KMS-11 (cell line): Measurements from ENCODE around the gene NOS1AP.

ENCODE experiments used
- H2AFZ ChIP-seq: fragments of 200-600 bp; sonication (generic); 2 replicates; pipeline ENCODE4 v1.6.1; 2016; ENCODE audit warnings: antibody characterized with exemption, mixed run types, low read depth
- H3K27ac ChIP-seq: fragments of 200-600 bp; sonication (generic); 2 replicates; pipeline ENCODE4 v1.6.1; 2016; ENCODE audit warnings: mild to moderate bottlenecking, mixed run types
- H3K27me3 ChIP-seq: fragments of 200-600 bp; sonication (generic); 2 replicates; pipeline ENCODE4 v1.6.1; 2017; ENCODE audit warnings: mild to moderate bottlenecking, low read depth, mixed run types, moderate library complexity; ENCODE audit not compliant: insufficient read depth
- H3K36me3 ChIP-seq: fragments of 200-600 bp; sonication (generic); 2 replicates; pipeline ENCODE4 v1.6.1; 2017; ENCODE audit warnings: mild to moderate bottlenecking, mixed run types; ENCODE audit not compliant: insufficient read depth
- H3K4me1 ChIP-seq: fragments of 200-600 bp; sonication (generic); 2 replicates; pipeline ENCODE4 v1.6.1; 2016; ENCODE audit warnings: mild to moderate bottlenecking, low read depth, mixed run types; ENCODE audit not compliant: poor library complexity, severe bottlenecking
- H3K4me2 ChIP-seq: fragments of 200-600 bp; sonication (generic); 2 replicates; pipeline ENCODE4 v1.7.0; 2016; ENCODE audit warnings: mild to moderate bottlenecking, mixed run types
- H3K4me3 ChIP-seq: fragments of 200-600 bp; sonication (generic); IDR thresholded peaks from 2 replicates; pipeline ENCODE4 v1.6.1; 2017; ENCODE audit warnings: low read depth, low read length, mixed read lengths; ENCODE audit not compliant: insufficient read depth
- H3K79me2 ChIP-seq: fragments of 200-600 bp; sonication (generic); 2 replicates; pipeline ENCODE4 v1.6.1; 2016; ENCODE audit warnings: low read depth, mixed run types; ENCODE audit not compliant: insufficient read depth
- H3K9ac ChIP-seq: fragments of 200-600 bp; sonication (generic); 2 replicates; pipeline ENCODE4 v1.6.1; 2016; ENCODE audit warnings: mild to moderate bottlenecking, mixed run types
- H4K20me1 ChIP-seq: fragments of 200-600 bp; sonication (generic); 2 replicates; pipeline ENCODE4 v1.6.1; 2016; ENCODE audit warnings: mild to moderate bottlenecking, mixed run types; ENCODE audit not compliant: insufficient read depth
- TF ChIP-seq, protein P1 (sequence below): fragments of 200-600 bp; sonication (generic); conservative IDR thresholded peaks from 2 replicates; pipeline ENCODE4 v1.6.1; 2017; ENCODE audit warnings: low read depth, mild to moderate bottlenecking, antibody characterized with exemption, low read length, moderate library complexity, mixed read lengths

Gene NOS1AP

DNA sequence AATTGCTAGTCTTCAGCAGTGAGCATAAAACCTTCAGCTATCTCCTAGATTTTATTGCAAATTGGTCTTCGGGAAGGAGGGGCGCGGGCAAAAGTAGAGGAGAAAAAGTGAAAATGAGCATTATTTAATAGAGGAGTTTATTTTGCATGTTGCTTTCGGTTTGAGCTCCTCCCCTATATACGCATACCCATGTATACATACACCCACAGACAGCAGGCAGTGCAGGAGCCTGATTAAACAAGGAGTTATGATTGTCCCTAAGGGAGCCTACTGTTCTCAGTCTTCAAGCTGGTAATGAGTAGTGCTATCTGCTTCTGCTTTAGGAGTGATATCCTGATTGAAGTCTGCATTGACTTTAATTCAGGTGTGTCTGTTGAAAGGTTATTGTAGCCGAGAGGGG, 173.3 kb downstream of the NOS1AP start:
- Histone ChIP-seq H3K27ac (no peak overlapping the region), H3K79me2 (no peaks in the 10 kb centered on the region), H3K4me3 (no peak overlapping the region), H3K4me2 (no peak overlapping the region), H3K9ac (no peak overlapping the region), H4K20me1 (no peaks in the 10 kb centered on the region), H3K27me3 (no peaks in the 10 kb centered on the region), H3K36me3 (no peaks in the 10 kb centered on the region), H3K4me1 (no peaks in the 10 kb centered on the region), H2AFZ (no peak overlapping the region)
- TF ChIP-seq, protein P1, sequence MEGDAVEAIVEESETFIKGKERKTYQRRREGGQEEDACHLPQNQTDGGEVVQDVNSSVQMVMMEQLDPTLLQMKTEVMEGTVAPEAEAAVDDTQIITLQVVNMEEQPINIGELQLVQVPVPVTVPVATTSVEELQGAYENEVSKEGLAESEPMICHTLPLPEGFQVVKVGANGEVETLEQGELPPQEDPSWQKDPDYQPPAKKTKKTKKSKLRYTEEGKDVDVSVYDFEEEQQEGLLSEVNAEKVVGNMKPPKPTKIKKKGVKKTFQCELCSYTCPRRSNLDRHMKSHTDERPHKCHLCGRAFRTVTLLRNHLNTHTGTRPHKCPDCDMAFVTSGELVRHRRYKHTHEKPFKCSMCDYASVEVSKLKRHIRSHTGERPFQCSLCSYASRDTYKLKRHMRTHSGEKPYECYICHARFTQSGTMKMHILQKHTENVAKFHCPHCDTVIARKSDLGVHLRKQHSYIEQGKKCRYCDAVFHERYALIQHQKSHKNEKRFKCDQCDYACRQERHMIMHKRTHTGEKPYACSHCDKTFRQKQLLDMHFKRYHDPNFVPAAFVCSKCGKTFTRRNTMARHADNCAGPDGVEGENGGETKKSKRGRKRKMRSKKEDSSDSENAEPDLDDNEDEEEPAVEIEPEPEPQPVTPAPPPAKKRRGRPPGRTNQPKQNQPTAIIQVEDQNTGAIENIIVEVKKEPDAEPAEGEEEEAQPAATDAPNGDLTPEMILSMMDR, result no peak

DNA sequence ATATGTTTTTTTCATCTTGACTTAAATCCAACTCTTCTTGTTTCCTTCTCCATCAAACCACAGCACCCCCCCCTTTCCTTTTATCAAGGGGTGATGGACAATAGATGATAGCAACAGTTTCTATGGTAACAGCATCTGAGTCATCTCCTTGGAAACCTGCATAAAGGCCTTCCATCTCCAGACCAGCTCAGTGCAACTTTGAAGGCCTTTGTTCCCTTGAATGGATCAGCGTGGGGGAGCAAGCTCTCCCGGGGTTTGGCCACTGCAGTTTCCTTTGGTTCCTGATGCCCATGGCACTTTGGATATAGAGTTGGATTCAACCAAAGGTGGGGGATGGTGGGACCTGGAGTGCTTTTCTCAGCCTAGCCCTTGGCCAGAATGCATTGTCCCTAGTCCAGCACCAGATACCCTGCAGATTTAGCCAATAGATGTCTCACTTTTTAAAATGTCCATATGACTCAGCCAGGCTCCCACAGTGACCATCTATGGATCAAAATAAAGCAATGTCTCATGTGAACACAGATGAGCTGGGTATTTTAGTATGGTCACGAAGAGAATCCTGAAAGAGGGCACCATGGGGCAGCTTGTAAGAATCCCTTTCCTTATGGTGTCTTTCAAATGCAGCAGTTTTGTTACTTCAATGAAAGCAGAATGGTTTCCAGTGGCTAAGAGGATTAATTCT, 179.5 kb downstream of the NOS1AP start:
- H3K4me2 ChIP-seq, result no peak overlapping the region

DNA sequence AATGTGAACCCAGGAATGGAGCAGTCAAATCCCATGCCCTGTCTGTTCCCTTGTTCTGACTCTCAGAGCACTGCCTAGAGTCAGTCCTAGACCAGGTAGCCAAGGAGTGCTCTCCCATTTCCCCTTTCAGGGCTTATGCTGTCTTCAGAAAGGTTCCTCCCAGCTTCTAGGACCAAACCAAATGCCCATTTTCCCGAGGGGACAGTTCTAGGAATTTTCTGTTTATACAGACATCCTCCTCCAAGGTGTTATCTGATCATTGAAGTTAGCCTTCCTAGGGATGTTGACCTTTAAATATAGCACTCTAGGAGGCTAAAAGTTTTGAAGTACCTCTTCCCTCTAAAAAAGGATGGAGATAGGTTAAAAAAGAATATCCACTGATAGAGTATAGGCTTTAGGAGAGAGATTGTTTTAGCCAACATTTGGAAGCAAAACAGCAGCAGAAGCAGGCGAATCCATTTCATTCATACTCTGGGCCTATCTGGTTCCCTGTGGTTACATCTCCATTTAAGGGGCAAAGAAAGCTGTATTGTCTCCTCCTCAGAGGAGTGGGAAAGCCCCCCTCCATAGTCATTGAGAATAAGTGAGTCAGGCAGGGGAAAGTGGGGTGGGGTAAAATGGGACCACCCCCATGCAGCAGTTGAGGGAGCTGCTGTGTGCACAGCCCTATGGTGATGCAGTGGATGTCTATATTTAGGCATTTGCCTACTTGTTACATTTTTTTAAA, 180.7 kb downstream of the NOS1AP start:
- Histone ChIP-seq H3K79me2 (no peaks in the 10 kb centered on the region), H3K27ac (no peak overlapping the region), H4K20me1 (no peaks in the 10 kb centered on the region), H3K27me3 (no peaks in the 10 kb centered on the region), H3K4me3 (no peak overlapping the region), H3K4me1 (no peaks in the 10 kb centered on the region), H3K9ac (no peak overlapping the region), H3K36me3 (no peaks in the 10 kb centered on the region), H3K4me2 (no peak overlapping the region), H2AFZ (no peak overlapping the region)
- TF ChIP-seq, protein P1, result no peak

More for the DNA sequence above, 179.5 kb downstream of the NOS1AP start:
- Histone ChIP-seq H2AFZ (no peak overlapping the region), H3K4me3 (no peak overlapping the region), H3K27ac (no peak overlapping the region), H3K9ac (no peak overlapping the region), H3K27me3 (no peaks in the 10 kb centered on the region), H4K20me1 (no peaks in the 10 kb centered on the region), H3K79me2 (no peaks in the 10 kb centered on the region), H3K4me1 (no peaks in the 10 kb centered on the region), H3K36me3 (no peaks in the 10 kb centered on the region)
- TF ChIP-seq, protein P1, result no peak

DNA sequence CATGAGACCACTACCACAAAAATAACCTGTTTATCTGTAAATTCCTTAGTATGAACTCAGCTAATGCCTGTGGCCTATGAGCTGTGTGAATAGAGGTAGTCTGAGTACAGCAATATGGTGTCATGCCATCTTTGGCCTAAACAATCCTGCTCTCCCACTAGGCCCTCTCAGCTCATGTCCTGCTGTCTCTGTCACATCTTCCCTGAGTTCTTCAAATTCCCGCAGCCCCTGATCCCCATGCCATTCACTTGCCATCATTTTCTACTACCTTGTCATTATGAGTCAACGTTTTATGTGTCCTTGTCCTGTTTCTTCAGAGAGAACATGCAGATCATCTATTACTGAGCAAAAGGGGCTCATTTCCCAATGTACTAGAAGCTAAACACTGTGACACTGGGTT, 181.6 kb downstream of the NOS1AP start:
- Histone ChIP-seq H2AFZ (no peak overlapping the region), H3K9ac (no peak overlapping the region), H3K4me3 (no peak overlapping the region), H3K36me3 (no peaks in the 10 kb centered on the region), H3K4me1 (no peaks in the 10 kb centered on the region), H4K20me1 (no peaks in the 10 kb centered on the region), H3K27ac (no peak overlapping the region), H3K79me2 (no peaks in the 10 kb centered on the region), H3K4me2 (no peak overlapping the region), H3K27me3 (no peaks in the 10 kb centered on the region)
- TF ChIP-seq, protein P1, result no peak
